RWPE1 (cell line): ENCODE results near the gene VGF.

Experiments
- CTCF ChIA-PET: fragments of 350-600 bp; sonication (Branson Sonifier 250); formaldehyde crosslinking; extraction: SDS; loops from one replicate; lab custom pipeline; 2021; lab: Yijun Ruan, JAX
- POLR2A ChIA-PET: fragments of 400-600 bp; formaldehyde crosslinking; extraction: SDS; loops from one replicate; lab custom pipeline; 2020; ENCODE audit warnings: antibody characterized with exemption; ENCODE audit not compliant: low non-redundant PET; lab: Yijun Ruan, JAX
- DNase-seq: peaks from one replicate; pipeline ENCODE4 v3.0.0; 2012; ENCODE audit warnings: low spot score
- H3K27ac ChIP-seq: fragments of 450-650 bp; 2 replicates; pipeline ENCODE4 v1.5.1; 2017
- CTCF ChIP-seq: fragments of 450-650 bp; conservative IDR thresholded peaks from 2 replicates; pipeline ENCODE4 v1.5.1; 2017; ENCODE audit warnings: low read depth, mild to moderate bottlenecking

Gene VGF

GRCh38 chr7:101186194-101186593, 20.8 kb upstream of the VGF start:
- H3K27ac ChIP-seq, result no peak overlapping the region
- no peak for DNase-seq
- POLR2A ChIA-PET, result no interaction called here
- no peak for TF ChIP-seq CTCF
- CTCF ChIA-PET, result interaction anchor here (0.9 to 1.6 kb wide), 2 partner anchors 42 to 43 kb away, joined by 4 to 5 read pairs; no protein-coding TSS in a partner anchor

- TF ChIP-seq CTCF, result no peak
- DNase-seq, result no peak
- CTCF ChIA-PET, result interaction anchor here (1.6 kb wide), 1 partner anchor 41 kb away, joined by 4 read pairs; no protein-coding TSS in a partner anchor
- POLR2A ChIA-PET, result no interaction called here
- no peak overlapping the region for H3K27ac ChIP-seq
These were observed 20.0 kb upstream of the VGF start for GRCh38 chr7:101185258-101185839.

GRCh38 chr7:101180130-101180755, 14.9 kb upstream of the VGF start, which contains the start of gene NAT16:
Gene NAT16 (minus strand): TSS chr7:101180293. CDS start chr7:101174807, 5,486 bp downstream.
- POLR2A ChIA-PET, result no interaction called here
- CTCF ChIA-PET, result interaction anchor here (0.7 kb wide), 1 partner anchor 23 kb away, joined by 3 read pairs; no protein-coding TSS in a partner anchor
- DNase-seq, result no peak
- TF ChIP-seq CTCF, result no peak
- no peak within 1 kb of the TSS for H3K27ac ChIP-seq

GRCh38 chr7:101179713-101180112, 14.3 kb upstream of the VGF start:
- no peak for TF ChIP-seq CTCF
- H3K27ac ChIP-seq, result no peak overlapping the region
- no peak for DNase-seq
- POLR2A ChIA-PET, result no interaction called here
- CTCF ChIA-PET, result interaction anchor here (0.7 kb wide), 1 partner anchor 22 kb away, joined by 3 read pairs; no protein-coding TSS in a partner anchor

- H3K27ac ChIP-seq, result no peak overlapping the region
- CTCF ChIA-PET, result no interaction called here
- TF ChIP-seq CTCF, result no peak
- no peak for DNase-seq
- POLR2A ChIA-PET, result no interaction called here
These were observed 13.7 kb upstream of the VGF start for GRCh38 chr7:101179117-101179516.

GRCh38 chr7:101177644-101178043, 12.3 kb upstream of the VGF start:
- TF ChIP-seq CTCF, result no peak
- DNase-seq, result no peak
- no peak overlapping the region for H3K27ac ChIP-seq
- CTCF ChIA-PET, result interaction anchor here (1.5 kb wide), 1 partner anchor 15 kb away, joined by 4 read pairs; no protein-coding TSS in a partner anchor
- POLR2A ChIA-PET, result interaction anchor here (0.6 kb wide), 1 partner anchor 10 kb away, joined by 9 read pairs; no protein-coding TSS in a partner anchor
